Measurements from ENCODE around the gene HNRNPD.
"Not testable (repeated sequence)": the region's sequence is repeated elsewhere in the genome, so short reads cannot be mapped to it uniquely, and the experiment has no call there.

HNRNPD gene

DNA sequence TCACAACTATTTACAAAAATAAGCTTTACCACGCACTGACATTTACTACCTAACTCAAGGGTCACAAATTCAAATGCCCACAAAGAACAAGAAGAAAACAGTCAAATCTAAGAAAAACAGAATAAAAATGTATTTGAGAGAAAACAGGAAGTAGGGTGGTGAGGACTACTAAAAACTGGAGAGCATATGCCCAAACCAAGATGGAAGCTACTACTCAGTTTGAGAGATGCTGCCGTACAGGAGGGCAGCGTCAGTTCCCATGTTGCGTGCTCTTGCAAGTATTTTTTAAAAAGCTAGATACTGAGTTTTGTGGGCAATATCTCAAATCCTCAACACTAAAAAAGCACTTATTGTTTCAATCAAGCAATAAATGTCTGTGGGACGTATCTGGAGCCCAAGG lies 16.2 kb downstream of the HNRNPD start:
- H3K27ac ChIP-seq = no peak overlapping the region

DNA sequence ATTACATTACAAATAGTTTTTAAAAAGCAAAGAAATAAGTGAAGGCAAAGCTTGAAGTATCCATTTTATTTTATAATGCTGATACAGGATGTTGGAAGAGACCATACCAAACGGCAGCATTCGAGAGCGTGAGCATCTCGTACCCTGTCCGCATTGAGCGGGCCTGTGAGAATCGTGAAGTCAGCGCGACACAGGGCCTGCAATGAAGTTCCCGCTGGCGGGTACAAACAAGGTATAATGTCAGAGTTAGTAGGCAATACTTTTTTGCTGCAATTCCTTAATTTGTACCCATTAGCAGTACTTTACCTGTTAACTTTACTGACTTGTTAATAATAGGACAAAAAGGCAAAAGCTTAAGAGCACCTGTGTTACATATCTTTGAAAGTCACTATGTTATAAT lies 19.0 kb downstream of the HNRNPD start:
- H3K27ac ChIP-seq = no peak overlapping the region
- TF ChIP-seq ZFX (IDR thresholded peaks at IDR 0.05; ENCODE audit: borderline replicate concordance) = no peak
- no peak for TF ChIP-seq CTCF (IDR thresholded peaks at IDR 0.05)

More for the DNA sequence above, 16.2 kb downstream of the HNRNPD start:
- TF ChIP-seq ZFX (IDR thresholded peaks at IDR 0.05; ENCODE audit: borderline replicate concordance) = no peak
- no peak for TF ChIP-seq CTCF (IDR thresholded peaks at IDR 0.05)

- no peak for TF ChIP-seq ZFX (IDR thresholded peaks at IDR 0.05; ENCODE audit: borderline replicate concordance)
- no peak for TF ChIP-seq CTCF (IDR thresholded peaks at IDR 0.05)
- peak overlapping the region; percentile 21; the same call in 1 of the 2 replicates for H3K27ac ChIP-seq
Observed at GRCh38 chr4:82352825-82353366, 20.9 kb downstream of the HNRNPD start.

- H3K27ac ChIP-seq = peak overlapping the region; percentile 21; the same call in 1 of the 2 replicates
- no peak for TF ChIP-seq ZFX (IDR thresholded peaks at IDR 0.05; ENCODE audit: borderline replicate concordance)
- TF ChIP-seq CTCF (IDR thresholded peaks at IDR 0.05) = no peak
Observed at GRCh38 chr4:82352118-82352824, 21.5 kb downstream of the HNRNPD start.

DNA sequence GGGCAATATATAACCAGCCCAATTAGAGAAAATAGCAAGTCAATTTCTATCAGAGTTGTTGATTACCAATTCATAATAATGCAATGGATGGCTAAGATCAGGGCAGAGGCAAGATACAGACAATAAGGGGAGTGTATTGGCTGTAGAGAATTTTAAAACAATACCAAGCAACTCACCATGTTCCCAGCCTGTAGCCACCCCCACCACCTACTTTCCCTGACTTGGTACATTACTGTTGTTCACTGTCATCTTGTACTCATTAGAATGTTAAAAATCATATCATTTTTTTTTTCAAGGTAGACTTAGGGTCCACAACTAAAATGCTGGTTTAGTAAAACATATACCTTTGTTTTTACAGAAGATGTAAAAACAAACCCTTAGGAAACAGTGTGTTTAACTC lies 27.7 kb downstream of the HNRNPD start:
- no peak for TF ChIP-seq ZFX (IDR thresholded peaks at IDR 0.05; ENCODE audit: borderline replicate concordance)
- TF ChIP-seq CTCF (IDR thresholded peaks at IDR 0.05) = no peak
- no peak overlapping the region for H3K27ac ChIP-seq

DNA sequence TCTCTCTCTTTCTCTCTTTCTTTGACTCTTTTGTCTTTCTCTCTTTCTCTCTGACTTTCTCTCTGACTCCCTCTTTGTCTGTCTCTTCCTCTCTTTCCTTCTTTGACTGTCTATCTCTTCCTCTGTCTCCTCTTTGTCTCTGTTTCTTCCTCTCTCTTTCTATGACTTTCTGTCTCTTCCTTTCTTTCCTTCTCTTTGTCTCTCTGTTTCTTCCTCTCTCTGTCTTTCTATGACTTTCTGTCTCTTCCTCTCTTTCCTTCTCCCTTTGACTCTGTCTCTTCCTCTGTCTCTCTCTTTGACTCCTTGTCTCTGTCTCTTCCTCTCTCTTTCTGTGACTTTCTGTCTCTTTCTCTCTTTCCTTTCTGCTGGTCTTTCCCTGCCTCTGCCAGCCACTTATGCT lies 38.7 kb downstream of the HNRNPD start:
- TF ChIP-seq CTCF (IDR thresholded peaks at IDR 0.05) = no peak
- TF ChIP-seq ZFX (IDR thresholded peaks at IDR 0.05; ENCODE audit: borderline replicate concordance) = no peak
- no peak overlapping the region for H3K27ac ChIP-seq

DNA sequence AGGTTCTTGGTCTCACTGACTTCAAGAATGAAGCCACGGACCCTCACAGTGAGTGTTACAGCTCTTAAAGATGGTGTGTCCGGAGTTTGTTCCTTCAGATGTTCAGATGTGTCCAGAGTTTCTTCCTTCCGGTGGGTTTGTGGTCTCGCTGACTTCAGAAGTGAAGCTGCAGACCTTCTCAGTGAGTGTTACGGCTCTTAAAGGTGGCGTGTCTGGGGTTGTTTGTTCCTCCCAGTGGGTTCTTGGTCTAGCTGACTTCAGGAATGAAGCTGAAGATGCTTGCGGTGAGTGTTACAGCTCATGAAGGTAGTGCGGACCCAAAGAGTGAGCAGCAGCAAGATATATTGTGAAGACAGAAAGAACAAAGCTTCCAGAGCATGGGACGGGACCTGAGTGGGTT lies 40.1 kb downstream of the HNRNPD start:
- not testable (repeated sequence) for H3K27ac ChIP-seq
